PC-3 (cell line): ENCODE measurements around the gene FGFBP3. TPM values are rescaled to one million over a fixed set of nuclear protein-coding genes. Genes with fewer than 3 reads are reported as not detected.

Experiments
- ATAC-seq: fragments of 200-7000 bp; cut with Tn5 transposase; 2 replicates; pipeline ENCODE4 v1.9.1; 2020; ENCODE audit warnings: mild to moderate bottlenecking, moderate library complexity
- BruUV-seq: library from RNA; stranded (reverse); fragments of 400-500 nt; replicated peaks from 2 replicates; lab custom pipeline; 2021; lab: Mats Ljungman, UMichigan
- CTCF ChIA-PET: fragments of 300-600 bp; sonication (Branson Sonifier 250); formaldehyde crosslinking; loops from one replicate; lab custom pipeline; 2022; ENCODE audit warnings: antibody characterized with exemption; lab: Charles Lee
- POLR2A ChIA-PET: fragments of 300-600 bp; sonication (Branson Sonifier 250); formaldehyde crosslinking; loops from one replicate; lab custom pipeline; 2022; ENCODE audit warnings: antibody characterized with exemption; ENCODE audit not compliant: unreplicated experiment; lab: Charles Lee
- DNase-seq: peaks from one replicate; pipeline ENCODE4 v3.0.0-alpha.2; 2015
- H2AFZ ChIP-seq: fragments of 300-600 bp; sonication (generic); 2 replicates; pipeline ENCODE4 v1.6.0; 2016; ENCODE audit warnings: antibody characterized with exemption, low read length
- H3F3A ChIP-seq: fragments of 300-600 bp; sonication (generic); one replicate; pipeline ENCODE4 v1.6.0; 2017; ENCODE audit warnings: antibody characterized with exemption, low read length, control low read depth, mild to moderate bottlenecking; ENCODE audit not compliant: unreplicated experiment
- H3K27ac ChIP-seq: fragments of 300-600 bp; sonication (generic); 2 replicates; pipeline ENCODE4 v1.5.1; 2016; ENCODE audit warnings: mild to moderate bottlenecking, low read length
- H3K27me3 ChIP-seq: fragments of 300-600 bp; sonication (generic); 2 replicates; pipeline ENCODE4 v1.6.1; 2016; ENCODE audit warnings: low read length, mixed read lengths
- H3K36me3 ChIP-seq: fragments of 300-600 bp; sonication (generic); 2 replicates; pipeline ENCODE4 v1.6.1; 2016; ENCODE audit warnings: low read depth, mixed run types, low read length, mixed read lengths
- H3K4me1 ChIP-seq: fragments of 300-600 bp; sonication (generic); 2 replicates; pipeline ENCODE4 v1.5.1; 2016; ENCODE audit warnings: low read length; ENCODE audit not compliant: insufficient read depth
- H3K4me2 ChIP-seq: fragments of 300-600 bp; sonication (generic); 2 replicates; pipeline ENCODE4 v1.6.0; 2016; ENCODE audit warnings: low read length
- H3K4me3 ChIP-seq: fragments of 300-600 bp; sonication (generic); 2 replicates; pipeline ENCODE4 v1.5.1; 2016; ENCODE audit warnings: mild to moderate bottlenecking, low read length, mixed read lengths
- H3K79me2 ChIP-seq: fragments of 300-600 bp; sonication (generic); 2 replicates; pipeline ENCODE4 v1.6.1; 2017; ENCODE audit warnings: low read length, mixed read lengths
- H3K9ac ChIP-seq: fragments of 300-600 bp; sonication (generic); 2 replicates; pipeline ENCODE4 v1.6.0; 2016; ENCODE audit warnings: mild to moderate bottlenecking, low read length
- H3K9me2 ChIP-seq: fragments of 300-600 bp; sonication (generic); replicated peaks from 2 replicates; pipeline ENCODE4 v1.6.1; 2016; ENCODE audit warnings: mixed run types, low read length, mixed read lengths
- H3K9me3 ChIP-seq: fragments of 300-600 bp; sonication (generic); 2 replicates; pipeline ENCODE4 v1.6.1; 2016; ENCODE audit warnings: low read length, mixed read lengths
- H4K20me1 ChIP-seq: fragments of 300-600 bp; sonication (generic); 2 replicates; pipeline ENCODE4 v1.6.1; 2016; ENCODE audit warnings: low read length, mixed read lengths
- EZH2 ChIP-seq: fragments of 300-600 bp; sonication (generic); IDR thresholded peaks from one replicate; pipeline ENCODE4 v1.6.1; 2017; ENCODE audit warnings: antibody characterized with exemption, mild to moderate bottlenecking, low read length; ENCODE audit not compliant: unreplicated experiment
- EZH2phosphoT487 ChIP-seq: fragments of 300-600 bp; sonication (generic); IDR thresholded peaks from 2 replicates; pipeline ENCODE4 v1.6.1; 2018; ENCODE audit warnings: mild to moderate bottlenecking, antibody characterized with exemption, low read length, borderline replicate concordance
- intact Hi-C: fragments of 100-400 bp; cut with micrococcal nuclease; formaldehyde crosslinking; loops from 2 replicates; pipeline ENCODE4 v1.9.0; 2023
- total RNA-seq: library from RNA; depleted of rRNA; stranded (reverse); fragments of >200 nt; gene quantifications from 2 replicates; pipeline ENCODE4 v1.2.3, GENCODE V29; 2014
- TF ChIP-seq, protein P1 (sequence below): fragments of 300-600 bp; sonication (generic); conservative IDR thresholded peaks from 2 replicates; pipeline ENCODE4 v1.5.1; 2017; ENCODE audit warnings: antibody characterized with exemption, low read depth, mild to moderate bottlenecking, low read length

Gene FGFBP3
- total RNA-seq, 1 experiment from 2014 or later: 1.2 TPM

DNA sequence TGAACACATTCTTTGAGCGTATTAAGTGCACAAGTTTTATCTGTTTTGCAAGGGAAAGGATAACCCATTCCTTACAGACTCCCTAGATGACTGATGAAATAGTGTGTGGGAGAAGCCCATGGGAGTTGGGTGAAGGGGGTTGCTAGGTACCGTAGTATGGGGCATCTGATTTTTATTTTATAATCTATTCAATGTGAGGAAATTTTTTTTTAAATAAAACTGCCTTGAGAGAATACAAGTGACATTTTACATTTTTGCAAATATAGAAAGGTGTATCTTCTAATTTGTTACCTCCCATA is 15.7 kb upstream of the FGFBP3 start:
- Histone ChIP-seq H3K4me2 (peak overlapping the region; percentile 89), H3K9me2 (no peaks in the 10 kb centered on the region), H3K79me2 (peaks cover 64% of the 10 kb centered on the region), H3K27me3 (no peaks in the 10 kb centered on the region), H3K4me3 (peak overlapping the region; percentile 95), H2AFZ (no peak overlapping the region), H3K27ac (no peak overlapping the region), H3K36me3 (peaks cover 7% of the 10 kb centered on the region; the same call in 1 of the 2 replicates), H3K9me3 (no peaks in the 10 kb centered on the region), H3K9ac (peak overlapping the region; percentile 88), H3K4me1 (peaks cover 16% of the 10 kb centered on the region; the same call in 1 of the 2 replicates), H3F3A (no peaks in the 10 kb centered on the region), H4K20me1 (peaks cover 22% of the 10 kb centered on the region; the same call in 1 of the 2 replicates)
- DNase-seq (no peak), ATAC-seq (no peak)
- CTCF ChIA-PET: interaction anchor here (0.6 kb wide), 1 partner anchor 85 kb away, joined by 5 read pairs; no protein-coding TSS in a partner anchor
- no TSS peak for BruUV-seq
- intact Hi-C loops: no loop called here
- TF ChIP-seq EZH2phosphoT487 (no peak), EZH2 (no peak)
- TF ChIP-seq, protein P1, sequence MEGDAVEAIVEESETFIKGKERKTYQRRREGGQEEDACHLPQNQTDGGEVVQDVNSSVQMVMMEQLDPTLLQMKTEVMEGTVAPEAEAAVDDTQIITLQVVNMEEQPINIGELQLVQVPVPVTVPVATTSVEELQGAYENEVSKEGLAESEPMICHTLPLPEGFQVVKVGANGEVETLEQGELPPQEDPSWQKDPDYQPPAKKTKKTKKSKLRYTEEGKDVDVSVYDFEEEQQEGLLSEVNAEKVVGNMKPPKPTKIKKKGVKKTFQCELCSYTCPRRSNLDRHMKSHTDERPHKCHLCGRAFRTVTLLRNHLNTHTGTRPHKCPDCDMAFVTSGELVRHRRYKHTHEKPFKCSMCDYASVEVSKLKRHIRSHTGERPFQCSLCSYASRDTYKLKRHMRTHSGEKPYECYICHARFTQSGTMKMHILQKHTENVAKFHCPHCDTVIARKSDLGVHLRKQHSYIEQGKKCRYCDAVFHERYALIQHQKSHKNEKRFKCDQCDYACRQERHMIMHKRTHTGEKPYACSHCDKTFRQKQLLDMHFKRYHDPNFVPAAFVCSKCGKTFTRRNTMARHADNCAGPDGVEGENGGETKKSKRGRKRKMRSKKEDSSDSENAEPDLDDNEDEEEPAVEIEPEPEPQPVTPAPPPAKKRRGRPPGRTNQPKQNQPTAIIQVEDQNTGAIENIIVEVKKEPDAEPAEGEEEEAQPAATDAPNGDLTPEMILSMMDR: no peak
- POLR2A ChIA-PET: no interaction called here

DNA sequence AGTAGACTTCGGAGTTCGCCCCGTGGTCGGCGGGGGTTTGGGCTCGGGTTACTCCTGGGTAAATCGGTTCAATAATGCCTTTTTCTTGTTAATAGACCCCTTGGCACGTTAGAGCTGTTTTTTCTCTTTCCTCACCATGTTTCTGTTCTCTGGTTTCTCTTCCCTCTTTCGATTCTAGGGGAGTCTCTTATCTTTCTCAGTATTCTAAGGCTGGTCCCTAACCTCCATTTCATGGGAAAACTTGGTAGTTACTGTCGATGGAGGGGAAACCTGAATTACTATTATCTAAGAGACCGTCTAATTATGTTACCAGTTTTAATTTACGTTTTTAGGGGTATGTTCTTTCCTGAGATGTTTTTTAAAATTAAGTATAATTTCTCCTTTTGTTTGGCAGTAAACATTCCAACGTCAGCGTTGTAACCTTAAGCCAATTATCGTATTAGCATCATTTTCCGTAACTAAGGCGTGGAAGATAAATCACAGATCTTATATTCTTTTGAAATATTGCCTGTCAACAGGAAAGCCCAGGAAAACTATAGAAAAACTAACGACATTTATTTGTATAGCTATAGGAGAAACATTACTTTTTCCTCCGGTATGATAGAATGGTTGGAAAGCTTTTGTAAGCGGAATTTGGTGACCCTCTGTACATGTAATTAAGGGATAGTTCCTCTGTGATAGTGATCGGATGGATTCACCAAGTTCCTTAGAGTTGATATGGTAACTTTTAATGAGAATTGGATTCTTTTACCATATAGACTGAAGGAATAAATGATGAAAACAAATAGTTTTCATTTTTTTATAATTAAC is 15.1 kb upstream of the FGFBP3 start:
- ChIA-PET CTCF (interaction anchor here (0.6 kb wide), 1 partner anchor 85 kb away, joined by 5 read pairs; no protein-coding TSS in a partner anchor), POLR2A (interaction anchor here (0.5 to 0.6 kb wide), 3 partner anchors 8 to 923 kb away, joined by 3 read pairs; partner anchors contain the start of gene TNKS2)
- TSS peak; percentile 66 for BruUV-seq
- H3K79me2 ChIP-seq: peaks cover 58% of the 10 kb centered on the region
- H4K20me1 ChIP-seq: peaks cover 22% of the 10 kb centered on the region; the same call in 1 of the 2 replicates
- H2AFZ ChIP-seq: peak overlapping the region; percentile 91
- H3K27me3 ChIP-seq: no peaks in the 10 kb centered on the region
- no peak for TF ChIP-seq EZH2
- TF ChIP-seq, protein P1: no peak
- no peak for TF ChIP-seq EZH2phosphoT487
- peak overlapping the region; percentile 89 for H3K4me2 ChIP-seq
- intact Hi-C loops: no loop called here
- H3K4me3 ChIP-seq: peak overlapping the region; percentile 95
- peaks cover 7% of the 10 kb centered on the region; the same call in 1 of the 2 replicates for H3K36me3 ChIP-seq
- H3K9me3 ChIP-seq: no peaks in the 10 kb centered on the region
- H3K9me2 ChIP-seq: no peaks in the 10 kb centered on the region
- H3K27ac ChIP-seq: peak overlapping the region; percentile 79
- peak; percentile 16 for ATAC-seq
- no peaks in the 10 kb centered on the region for H3F3A ChIP-seq
- H3K4me1 ChIP-seq: peaks cover 16% of the 10 kb centered on the region; the same call in 1 of the 2 replicates
- H3K9ac ChIP-seq: peak overlapping the region; percentile 88
- no peak for DNase-seq
